Islet precursor cell (in vitro differentiated cells): ENCODE data around the gene ASXL2.

Experiments used
- DNase-seq: peaks from one replicate; pipeline ENCODE4 v3.0.0-alpha.2; 2018

Gene ASXL2

DNA sequence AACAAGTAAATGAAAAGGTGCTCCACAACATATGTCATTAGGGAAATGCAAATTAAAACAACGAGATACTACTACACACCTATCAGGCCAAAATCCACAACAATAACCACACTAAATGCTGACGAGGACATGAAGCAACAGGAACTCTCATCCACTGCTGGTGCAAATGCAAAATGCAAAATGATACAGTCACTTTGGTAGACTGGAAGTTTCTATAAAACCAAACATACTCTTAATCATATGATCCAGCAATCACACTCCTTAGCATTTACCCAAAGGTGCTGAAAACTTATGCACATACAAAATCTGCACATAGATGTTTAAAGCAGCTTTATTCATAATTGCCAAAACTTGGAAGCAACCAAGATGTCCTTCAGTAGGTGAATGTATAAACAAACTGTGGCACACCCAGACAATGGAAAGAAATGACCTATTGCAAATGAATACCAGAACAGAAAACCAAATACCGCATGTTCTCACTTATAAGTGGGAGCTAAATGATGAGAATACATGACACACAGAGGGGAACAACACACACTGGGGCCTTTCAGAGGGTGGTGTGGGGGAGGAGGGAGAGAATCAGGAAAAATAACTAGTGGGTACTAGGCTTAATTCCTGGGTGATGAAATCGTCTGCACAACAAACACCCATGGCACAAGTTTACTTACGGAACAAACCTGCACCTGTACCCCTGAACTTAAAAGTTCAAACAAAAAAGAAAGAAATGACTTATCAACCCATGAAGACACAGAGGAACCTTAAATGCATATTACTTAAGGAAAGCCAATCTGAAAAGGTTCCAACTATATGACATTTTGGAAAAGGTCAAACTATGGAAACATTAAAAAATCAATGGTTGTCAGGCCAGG lies 80.4 kb downstream of the ASXL2 start:
- DNase-seq = no peak

DNA sequence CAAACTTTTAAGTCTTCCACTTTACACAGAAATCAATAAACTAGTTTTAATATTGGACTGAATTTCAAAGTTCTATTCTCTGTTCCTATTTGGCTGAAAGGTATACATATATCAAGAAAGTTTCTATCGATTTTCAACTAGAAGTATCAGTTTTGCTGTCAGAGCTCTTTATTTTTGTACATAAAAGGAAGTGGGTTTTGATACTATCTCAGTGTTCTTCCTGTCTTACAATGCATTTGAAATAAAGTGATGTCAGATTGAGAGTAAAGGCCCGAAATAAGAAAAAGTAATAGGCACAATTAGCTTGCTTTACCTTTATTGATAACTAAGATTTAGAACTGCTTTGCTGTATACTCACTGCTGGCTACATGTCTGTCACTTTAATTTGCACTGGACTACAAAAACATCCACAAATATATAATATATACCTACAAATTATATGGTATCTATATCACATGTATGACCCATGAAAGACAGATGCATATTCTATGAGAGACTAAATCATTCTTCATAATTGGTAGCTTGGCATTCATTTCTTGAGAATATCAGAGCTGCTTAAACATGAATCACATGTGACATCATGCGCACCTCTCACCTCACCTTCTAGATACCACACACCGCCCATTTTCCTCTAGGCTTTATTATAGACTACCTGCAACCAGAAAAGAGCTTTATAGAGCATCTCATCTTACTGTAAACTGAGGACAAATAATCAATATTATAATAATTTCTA lies 83.6 kb downstream of the ASXL2 start:
- no peak for DNase-seq

DNA sequence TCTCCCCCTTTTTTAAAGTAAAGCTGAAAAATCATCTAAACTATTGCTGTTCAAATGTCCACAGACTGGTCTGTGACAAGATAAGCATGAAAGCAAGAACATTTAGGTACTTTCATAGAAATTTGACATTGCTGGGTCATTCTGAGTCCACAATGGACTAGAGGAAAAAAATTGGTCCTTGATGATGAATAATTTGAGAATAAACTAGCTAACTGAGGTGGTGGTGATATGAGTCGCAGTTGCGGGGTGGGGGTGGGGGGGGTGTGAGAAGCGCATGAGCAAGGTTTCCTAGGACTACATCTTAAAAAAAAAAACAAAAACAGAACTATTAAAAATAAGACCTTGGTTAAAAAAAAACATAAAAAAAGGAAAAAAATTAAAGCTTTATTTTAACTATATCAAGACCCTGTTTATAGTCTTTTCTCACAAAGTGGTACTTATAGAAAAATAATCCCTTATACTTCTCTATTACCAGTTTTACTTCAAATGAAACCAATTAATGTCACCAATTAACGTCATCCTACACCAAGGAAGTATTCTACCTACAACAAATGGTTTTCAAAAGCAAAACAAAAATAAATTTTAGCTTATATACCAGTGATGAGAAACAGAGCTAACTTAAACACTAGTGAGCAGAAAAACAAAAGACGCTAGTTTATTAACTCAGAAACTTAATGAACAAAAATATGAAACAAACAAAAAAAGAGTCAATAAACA lies 88.1 kb downstream of the ASXL2 start:
- DNase-seq = no peak

DNA sequence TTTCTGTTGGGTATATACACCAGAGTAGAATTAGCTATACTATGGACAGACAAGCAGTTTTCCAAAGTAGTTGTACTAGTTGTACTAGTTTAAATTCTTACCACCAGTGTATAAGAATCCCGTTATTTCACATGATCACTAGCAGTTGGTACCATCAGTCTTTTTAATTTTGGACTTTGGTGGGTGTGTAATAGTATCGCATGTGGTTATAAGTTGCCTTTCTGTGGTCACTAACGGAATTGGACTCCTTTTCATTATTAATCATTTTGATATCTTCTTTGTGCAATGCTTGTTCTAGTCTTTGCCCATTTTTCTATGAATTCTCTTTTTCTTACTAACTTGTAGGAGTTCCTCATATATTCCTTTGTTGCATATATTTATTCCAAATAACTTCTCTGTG lies 89.8 kb downstream of the ASXL2 start:
- no peak for DNase-seq

- no peak for DNase-seq
These were observed 91.3 kb downstream of the ASXL2 start for GRCh38 chr2:25787020-25787419.

GRCh38 chr2:25784404-25784803 lies 93.9 kb downstream of the ASXL2 start:
- DNase-seq = no peak

- no peak for DNase-seq
These were observed 101.2 kb downstream of the ASXL2 start for GRCh38 chr2:25777077-25777476.

DNA sequence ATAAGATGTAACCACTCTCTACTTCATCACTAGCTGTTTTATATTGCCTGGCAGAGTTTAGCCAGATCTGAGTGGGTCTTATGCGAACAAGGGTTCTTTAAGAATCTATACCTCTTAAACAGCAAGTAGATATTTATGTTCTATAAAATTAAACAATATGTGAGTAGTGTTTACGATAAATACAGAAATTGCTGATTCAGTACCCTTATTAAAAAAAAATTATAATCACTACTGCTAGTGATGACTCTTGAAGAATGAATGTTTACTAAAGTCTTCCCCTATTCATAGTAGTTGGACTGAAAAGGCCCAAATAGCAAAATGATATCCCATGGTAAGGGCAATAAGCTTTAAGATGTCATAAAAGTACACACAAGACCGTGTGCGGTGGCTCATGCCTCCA lies 106.2 kb downstream of the ASXL2 start:
- DNase-seq = no peak

- DNase-seq = no peak
These were observed 114.7 kb downstream of the ASXL2 start for GRCh38 chr2:25763575-25763974.

DNA sequence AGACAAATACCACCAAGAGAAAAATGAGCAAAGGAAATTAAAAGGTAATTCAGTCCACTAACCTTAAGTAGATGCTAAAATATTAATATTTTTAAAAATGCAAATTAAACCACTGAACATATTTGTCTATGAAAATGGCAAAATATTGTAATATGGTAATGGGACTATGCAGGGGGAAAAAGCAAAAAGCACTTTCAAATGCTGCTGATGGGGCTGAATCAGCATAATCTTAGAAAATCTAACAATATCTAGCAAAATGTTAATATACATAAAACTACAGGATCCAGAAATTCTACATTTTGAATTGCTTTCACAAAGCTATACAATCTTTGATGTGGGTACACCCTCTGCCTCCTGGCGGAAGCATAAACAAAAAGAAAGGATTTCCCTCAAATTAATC lies 118.0 kb downstream of the ASXL2 start:
- DNase-seq = no peak

- DNase-seq = no peak
These were observed 119.9 kb downstream of the ASXL2 start for GRCh38 chr2:25758348-25758747.

- DNase-seq = no peak
These were observed 120.4 kb downstream of the ASXL2 start for GRCh38 chr2:25757906-25758305.

DNA sequence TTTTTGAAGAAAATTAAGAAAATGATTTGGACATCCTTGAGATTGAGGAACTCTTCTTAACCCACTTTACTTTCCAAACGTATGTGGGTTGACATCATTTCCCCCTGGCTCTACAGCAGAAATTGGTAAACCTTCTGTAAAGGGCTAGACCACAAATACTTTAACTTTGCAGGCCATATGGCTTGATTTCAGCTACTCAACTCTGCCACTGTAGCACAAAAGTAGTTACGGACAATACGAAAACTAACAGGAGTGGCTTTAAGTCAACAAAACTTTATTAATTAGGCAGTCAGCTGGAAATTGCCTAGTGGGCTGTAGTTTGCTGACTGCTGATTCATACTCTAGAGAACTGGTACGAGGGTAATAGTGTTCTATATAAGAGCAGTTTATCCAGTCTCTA lies 121.8 kb downstream of the ASXL2 start:
- no peak for DNase-seq

DNA sequence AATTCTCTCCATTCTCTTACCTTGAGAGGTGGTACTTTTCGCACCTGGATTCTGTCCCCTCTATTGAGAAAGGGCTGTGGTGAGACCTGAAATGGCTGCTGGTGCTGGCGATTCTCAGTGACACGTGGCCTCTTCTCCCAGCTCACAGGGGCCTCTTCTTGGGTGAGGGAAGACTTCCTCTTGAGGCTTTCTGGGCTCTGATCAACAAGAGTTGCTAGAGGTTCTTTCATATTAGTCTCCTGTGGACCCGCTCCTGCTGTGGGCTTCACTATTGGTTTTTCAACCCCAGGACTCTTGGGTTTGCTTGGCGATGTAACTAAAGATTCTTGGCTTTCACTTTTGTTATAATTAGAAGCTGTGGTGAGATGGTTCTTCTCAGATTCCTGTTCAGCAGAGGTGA lies 128.6 kb downstream of the ASXL2 start:
- no peak for DNase-seq

DNA sequence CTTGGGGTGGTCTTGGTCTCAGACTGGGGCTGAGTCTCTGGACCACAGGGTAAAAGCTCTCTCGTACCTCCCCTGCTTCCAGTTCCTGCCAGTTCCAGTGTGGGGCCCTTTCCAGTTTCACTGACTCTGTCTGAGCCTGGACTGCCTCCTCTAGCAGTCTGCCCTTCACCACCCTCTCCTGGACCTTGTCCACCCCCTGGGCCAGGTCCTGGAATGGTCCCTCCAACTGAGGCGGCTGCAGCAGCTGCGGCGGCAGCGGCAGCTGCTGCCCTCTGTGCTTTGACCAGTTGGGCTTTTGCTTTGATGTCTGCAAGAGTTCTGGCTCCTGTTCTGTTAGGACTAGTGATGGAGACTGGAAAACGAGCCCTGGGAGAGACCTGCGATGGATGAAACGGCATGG lies 134.2 kb downstream of the ASXL2 start:
- DNase-seq = no peak

DNA sequence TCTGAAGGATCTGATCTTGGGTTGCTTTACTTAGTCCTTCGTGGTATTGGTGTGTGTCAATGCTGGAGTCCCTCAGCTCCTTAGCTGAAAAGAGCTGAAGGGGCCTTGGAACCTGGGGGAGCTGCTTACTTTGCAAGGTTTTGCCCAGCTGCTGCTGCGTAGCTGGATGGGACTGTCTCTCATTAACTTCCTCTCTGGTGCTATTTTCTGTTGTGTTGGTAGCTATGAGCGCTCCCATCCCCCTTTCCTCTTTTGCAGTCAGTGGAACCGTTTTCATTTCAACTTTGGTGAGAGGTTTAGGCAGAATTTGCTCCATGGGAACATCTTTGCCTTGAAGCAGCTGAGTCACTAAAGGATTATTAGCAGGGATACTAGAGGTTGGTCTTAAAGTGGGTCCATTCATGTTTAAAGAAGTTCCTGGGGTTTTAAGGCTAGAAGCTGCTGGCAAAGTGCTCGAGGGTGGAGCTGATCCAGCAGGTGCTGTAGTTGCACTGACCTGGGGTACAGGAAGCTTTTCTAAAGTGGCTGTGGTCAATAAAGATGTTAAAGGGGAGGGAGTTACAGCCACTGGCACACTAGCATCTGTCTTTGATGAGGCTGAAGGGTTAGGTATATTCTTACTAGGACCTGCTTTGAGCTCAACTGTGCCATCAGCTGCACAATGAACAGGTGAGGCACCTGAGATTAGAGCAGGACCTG lies 135.0 kb downstream of the ASXL2 start:
- no peak for DNase-seq

GRCh38 chr2:25742501-25742900 lies 135.8 kb downstream of the ASXL2 start:
- no peak for DNase-seq

GRCh38 chr2:25740810-25741381 lies 137.4 kb downstream of the ASXL2 start:
- no peak for DNase-seq

DNA sequence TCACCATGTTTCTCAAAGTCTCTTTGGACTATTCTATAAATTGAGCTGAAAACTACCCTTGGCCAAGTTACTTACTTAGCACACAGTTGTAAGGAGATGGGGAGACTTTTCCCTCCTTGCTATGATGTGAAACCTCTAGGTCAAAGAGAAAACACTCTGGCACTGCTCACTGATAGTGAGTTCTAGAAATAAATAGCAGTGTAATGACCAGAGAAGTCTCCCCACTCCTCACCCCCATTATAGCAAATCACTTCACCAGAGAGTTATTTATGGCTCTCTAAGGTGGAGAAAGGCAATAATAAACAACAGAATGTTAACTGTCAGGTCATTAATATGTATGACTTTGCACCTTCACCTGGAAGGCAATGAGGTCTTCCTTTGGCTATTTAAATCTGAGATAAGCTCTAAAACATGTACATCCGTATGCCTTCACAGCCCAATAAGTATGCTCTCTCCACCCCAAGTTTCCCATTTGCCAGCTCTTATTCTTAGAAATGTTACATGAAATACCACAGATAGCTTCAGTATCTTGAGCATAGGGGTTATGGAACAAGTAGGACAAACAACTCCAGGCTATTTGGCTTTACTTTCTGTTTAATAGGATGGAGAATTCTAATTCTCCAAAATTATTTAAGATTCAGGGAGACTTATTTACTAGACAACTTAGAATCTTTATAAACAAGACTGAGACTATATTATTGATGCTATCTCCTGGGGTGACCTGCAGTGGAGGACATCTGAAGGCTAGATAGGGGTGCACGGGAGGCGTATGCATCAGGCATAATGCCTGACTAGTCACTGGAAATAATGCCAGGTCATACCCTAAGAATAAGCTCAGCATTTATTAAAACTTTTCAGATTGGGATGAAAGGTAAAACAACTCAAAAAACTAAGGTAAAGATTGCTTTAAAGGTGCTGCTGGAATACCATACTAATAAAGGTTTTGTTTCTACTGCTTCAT lies 139.6 kb downstream of the ASXL2 start:
- DNase-seq = no peak

GRCh38 chr2:25736899-25737515 lies 141.3 kb downstream of the ASXL2 start:
- no peak for DNase-seq

DNA sequence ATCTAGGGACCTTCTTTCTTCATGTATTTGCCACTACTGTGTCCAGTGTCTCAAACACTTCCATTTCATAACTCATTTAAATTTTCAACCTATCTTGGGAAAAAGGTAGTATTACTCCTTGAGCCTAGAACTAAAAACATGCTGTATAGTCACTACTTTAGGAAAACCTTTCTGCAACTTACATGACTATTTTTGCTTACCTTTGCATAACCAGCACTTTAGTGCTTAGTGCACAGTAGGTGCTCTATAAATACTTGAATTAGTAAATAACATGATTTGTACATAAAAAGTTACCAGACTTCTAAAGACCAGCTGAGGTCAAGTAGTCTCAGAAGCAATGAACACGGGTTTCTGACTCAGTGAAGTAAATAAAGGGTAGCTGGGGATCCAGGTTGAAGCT lies 142.5 kb downstream of the ASXL2 start:
- no peak for DNase-seq
